H9 (cell line): Measurements from ENCODE around the gene C1orf105. TPM values are rescaled to one million over a fixed set of nuclear protein-coding genes. Genes with fewer than 3 reads are reported as not detected.

Source experiments
- DNase-seq: peaks from one replicate; pipeline ENCODE4 v3.0.0-alpha.2; 2017
- H2AFZ ChIP-seq: one replicate; pipeline ENCODE4 v1.6.1; 2013; ENCODE audit warnings: mild to moderate bottlenecking, low read length, control low read depth, moderate library complexity
- H2AK5ac ChIP-seq: 2 replicates; pipeline ENCODE4 v1.6.1; 2013; ENCODE audit warnings: low read length, control low read depth, mixed read lengths; ENCODE audit not compliant: insufficient read length
- H2BK120ac ChIP-seq: one replicate; pipeline ENCODE4 v1.6.1; 2013; ENCODE audit warnings: low read depth, mild to moderate bottlenecking, low read length, control low read depth, inconsistent platforms; ENCODE audit not compliant: poor library complexity, severe bottlenecking
- H2BK12ac ChIP-seq: 2 replicates; pipeline ENCODE4 v1.6.1; 2013; ENCODE audit warnings: low read length, control low read depth, mixed read lengths, low read depth; ENCODE audit not compliant: insufficient read length
- H2BK15ac ChIP-seq: 2 replicates; pipeline ENCODE4 v1.6.1; 2013; ENCODE audit warnings: low read depth, low read length, control low read depth
- H2BK20ac ChIP-seq: one replicate; pipeline ENCODE4 v1.6.1; 2013; ENCODE audit warnings: low read depth, mild to moderate bottlenecking, low read length, control low read depth, inconsistent platforms; ENCODE audit not compliant: poor library complexity, severe bottlenecking
- H2BK5ac ChIP-seq: 2 replicates; pipeline ENCODE4 v1.6.1; 2013; ENCODE audit warnings: low read length, control low read depth, mixed read lengths; ENCODE audit not compliant: insufficient read length
- H3K14ac ChIP-seq: 2 replicates; pipeline ENCODE4 v1.6.1; 2013; ENCODE audit warnings: low read length, control low read depth; ENCODE audit not compliant: insufficient read depth
- H3K18ac ChIP-seq: 2 replicates; pipeline ENCODE4 v1.6.1; 2013; ENCODE audit warnings: low read depth, mild to moderate bottlenecking, mixed read lengths, low read length, control low read depth; ENCODE audit not compliant: insufficient read length
- H3K23ac ChIP-seq: 2 replicates; pipeline ENCODE4 v1.6.1; 2013; ENCODE audit warnings: low read length, control low read depth, mixed read lengths, low read depth; ENCODE audit not compliant: insufficient read length
- H3K23me2 ChIP-seq: 2 replicates; pipeline ENCODE4 v1.6.1; 2013; ENCODE audit warnings: low read depth, mild to moderate bottlenecking, mixed read lengths, low read length, control low read depth; ENCODE audit not compliant: insufficient read length, poor library complexity, severe bottlenecking
- H3K27ac ChIP-seq: 2 replicates; pipeline ENCODE4 v1.5.1; 2013; ENCODE audit warnings: low read length, control low read depth, mixed read lengths, low read depth; ENCODE audit not compliant: insufficient read length
- H3K27me3 ChIP-seq: 2 replicates; pipeline ENCODE4 v1.6.1; 2013; ENCODE audit warnings: low read length, control low read depth, inconsistent platforms; ENCODE audit not compliant: insufficient read depth
- H3K4ac ChIP-seq: 2 replicates; pipeline ENCODE4 v1.6.1; 2013; ENCODE audit warnings: low read depth, mild to moderate bottlenecking, control low read depth, inconsistent platforms, low read length, moderate library complexity
- H3K4me1 ChIP-seq: 2 replicates; pipeline ENCODE4 v1.6.1; 2013; ENCODE audit warnings: low read length, control low read depth, inconsistent platforms; ENCODE audit not compliant: insufficient read depth
- H3K4me2 ChIP-seq: 2 replicates; pipeline ENCODE4 v1.6.1; 2013; ENCODE audit warnings: low read length, control low read depth, mixed read lengths; ENCODE audit not compliant: insufficient read length, insufficient read depth
- H3K56ac ChIP-seq: 2 replicates; pipeline ENCODE4 v1.6.1; 2013; ENCODE audit warnings: low read depth, mild to moderate bottlenecking, mixed read lengths, low read length, control low read depth; ENCODE audit not compliant: insufficient read length
- H3K79me1 ChIP-seq: 2 replicates; pipeline ENCODE4 v1.6.1; 2013; ENCODE audit warnings: low read depth, mild to moderate bottlenecking, moderate library complexity, low read length, control low read depth, inconsistent platforms; ENCODE audit not compliant: insufficient read depth, poor library complexity, severe bottlenecking
- H3K79me2 ChIP-seq: 2 replicates; pipeline ENCODE4 v1.6.1; 2013; ENCODE audit warnings: low read length, control low read depth, inconsistent platforms; ENCODE audit not compliant: insufficient read depth
- H3K9ac ChIP-seq: 2 replicates; pipeline ENCODE4 v1.6.1; 2013; ENCODE audit warnings: low read length, control low read depth, mixed read lengths; ENCODE audit not compliant: insufficient read length; ENCODE audit errors: extremely low read depth
- H3K9me3 ChIP-seq: one replicate; pipeline ENCODE4 v1.6.1; 2013; ENCODE audit warnings: low read depth, low read length, inconsistent platforms; ENCODE audit not compliant: control insufficient read depth
- H3T11ph ChIP-seq: one replicate; pipeline ENCODE4 v1.6.1; 2013; ENCODE audit warnings: mild to moderate bottlenecking, low read length, control low read depth, inconsistent platforms
- H4K20me1 ChIP-seq: one replicate; pipeline ENCODE4 v1.6.1; 2013; ENCODE audit not compliant: control insufficient read depth, insufficient read length, insufficient read depth
- H4K5ac ChIP-seq: 2 replicates; pipeline ENCODE4 v1.6.1; 2013; ENCODE audit warnings: low read depth, mild to moderate bottlenecking, mixed read lengths, low read length, control low read depth; ENCODE audit not compliant: insufficient read length
- H4K8ac ChIP-seq: replicated peaks from 2 replicates; pipeline ENCODE4 v1.6.1; 2013; ENCODE audit warnings: low read length, control low read depth, mixed read lengths, low read depth; ENCODE audit not compliant: insufficient read length
- H4K91ac ChIP-seq: 2 replicates; pipeline ENCODE4 v1.6.1; 2013; ENCODE audit warnings: low read depth, mild to moderate bottlenecking, moderate library complexity, mixed read lengths, low read length, control low read depth; ENCODE audit not compliant: insufficient read length
- H3K27ac Mint-ChIP-seq, 3 experiments: 2 replicates in 2 of 3; 3 replicates in 1 of 3; pipeline ENCODE4 v1.8.0; 2020 to 2021; ENCODE audit warnings: mixed read lengths in 3 of 3, mild to moderate bottlenecking in 1 of 3, moderate library complexity in 1 of 3
- H3K27me3 Mint-ChIP-seq: 2 replicates; pipeline ENCODE4 v1.8.0; 2021; ENCODE audit warnings: low read depth, mild to moderate bottlenecking, moderate library complexity, mixed read lengths
- H3K36me3 Mint-ChIP-seq, 3 experiments: 2 replicates in 2 of 3; 3 replicates in 1 of 3; pipeline ENCODE4 v1.8.0; 2020 to 2021; ENCODE audit warnings: low read depth in 3 of 3, mixed read lengths in 3 of 3; ENCODE audit not compliant: insufficient read depth in 1 of 3
- H3K4me1 Mint-ChIP-seq, 2 experiments: 2 replicates each; pipeline ENCODE4 v1.8.0; 2020; ENCODE audit warnings: mixed read lengths in 2 of 2
- H3K4me3 Mint-ChIP-seq, 2 experiments: 2 replicates in 1 of 2; 3 replicates in 1 of 2; pipeline ENCODE4 v1.8.0; 2020 to 2021; ENCODE audit warnings: mild to moderate bottlenecking in 2 of 2, mixed read lengths in 2 of 2, moderate library complexity in 1 of 2
- H3K9me3 Mint-ChIP-seq, 2 experiments: 2 replicates in 1 of 2; 3 replicates in 1 of 2; pipeline ENCODE4 v1.8.0; 2020; ENCODE audit warnings: mild to moderate bottlenecking in 2 of 2, mixed read lengths in 2 of 2, moderate library complexity in 1 of 2
- whole genome bisulfite sequencing: extraction: QIAGEN DNeasy Blood & Tissue Kit; methylation state at CpG from one replicate; pipeline ENCODE4 v1.1.7; 2013; ENCODE audit warnings: missing lambda C conversion rate, low lambda C conversion rate, mixed read lengths; ENCODE audit not compliant: insufficient read length; ENCODE audit errors: extremely low coverage; 5-methylcytosine and 5-hydroxymethylcytosine counted together
- total RNA-seq: library from RNA; stranded (reverse); gene quantifications from 2 replicates; pipeline ENCODE4 v1.2.1, GENCODE V29; 2021
- TF ChIP-seq, protein P1 (sequence below): fragments of 200-600 bp; sonication (generic); conservative IDR thresholded peaks from 3 replicates; pipeline ENCODE4 v1.8.0; 2021; ENCODE audit warnings: antibody characterized with exemption, mild to moderate bottlenecking

Gene C1orf105
- total RNA-seq, 1 experiment from 2014 or later = not detected

DNA sequence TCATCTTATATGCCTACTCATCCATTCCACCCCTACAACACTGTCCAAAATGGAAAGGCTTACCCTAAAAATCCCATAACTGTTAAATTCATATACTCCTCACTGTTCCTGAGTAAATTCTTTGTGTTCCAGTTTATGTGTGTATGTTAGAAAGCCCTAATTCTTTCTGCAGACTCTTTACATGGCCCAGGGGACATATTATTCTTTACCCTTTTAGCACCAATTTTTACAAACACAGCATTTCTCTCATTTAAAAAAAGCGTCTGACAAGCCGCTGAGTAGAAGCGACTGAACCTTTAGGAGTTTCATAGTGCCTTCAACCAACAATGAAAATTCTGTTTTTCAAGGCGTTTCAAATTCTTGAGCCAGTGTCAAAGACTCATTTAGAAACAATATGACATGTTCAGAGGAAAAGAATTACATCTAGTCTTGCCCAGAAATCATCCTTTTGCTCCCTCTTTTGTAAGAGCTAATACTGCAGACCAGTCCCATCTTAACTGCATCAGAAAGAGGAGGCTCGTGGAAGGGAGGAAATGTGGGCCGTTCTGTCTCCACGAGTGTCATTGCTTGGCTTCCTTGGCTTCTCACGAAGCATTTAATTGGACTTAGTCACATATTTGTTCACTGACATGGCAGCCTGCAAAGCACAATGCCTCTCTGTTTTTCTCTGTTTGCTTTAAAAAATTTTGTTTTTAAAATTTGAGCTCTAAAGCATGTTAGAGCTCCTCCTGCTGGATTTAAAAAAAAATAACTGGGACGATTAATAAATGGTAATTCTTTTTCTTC is 21.3 kb upstream of the C1orf105 start:
- no peaks in the 10 kb centered on the region for H3K36me3 Mint-ChIP-seq
- no peak overlapping the region for H2BK15ac ChIP-seq
- no peak overlapping the region for H4K8ac ChIP-seq
- no peak overlapping the region for H3K23ac ChIP-seq
- H3K18ac ChIP-seq = no peak overlapping the region
- DNase-seq = no peak
- H2BK20ac ChIP-seq = no peak overlapping the region
- no peak overlapping the region for H3K4ac ChIP-seq
- no peaks in the 10 kb centered on the region for H3K9me3 Mint-ChIP-seq
- H3K9me3 ChIP-seq = no peaks in the 10 kb centered on the region
- H2AK5ac ChIP-seq = no peak overlapping the region
- H3K56ac ChIP-seq = no peak overlapping the region
- no peak overlapping the region for H3K27ac ChIP-seq
- no CpG with 5 or more reads among the region's 9 CpGs for WGBS
- no peak overlapping the region for H3K4me2 ChIP-seq
- peaks cover 2% of the 10 kb centered on the region; the same call in 1 of the 2 replicates for H3K4me1 ChIP-seq
- no peaks in the 10 kb centered on the region for H3K27me3 ChIP-seq
- TF ChIP-seq, protein P1, sequence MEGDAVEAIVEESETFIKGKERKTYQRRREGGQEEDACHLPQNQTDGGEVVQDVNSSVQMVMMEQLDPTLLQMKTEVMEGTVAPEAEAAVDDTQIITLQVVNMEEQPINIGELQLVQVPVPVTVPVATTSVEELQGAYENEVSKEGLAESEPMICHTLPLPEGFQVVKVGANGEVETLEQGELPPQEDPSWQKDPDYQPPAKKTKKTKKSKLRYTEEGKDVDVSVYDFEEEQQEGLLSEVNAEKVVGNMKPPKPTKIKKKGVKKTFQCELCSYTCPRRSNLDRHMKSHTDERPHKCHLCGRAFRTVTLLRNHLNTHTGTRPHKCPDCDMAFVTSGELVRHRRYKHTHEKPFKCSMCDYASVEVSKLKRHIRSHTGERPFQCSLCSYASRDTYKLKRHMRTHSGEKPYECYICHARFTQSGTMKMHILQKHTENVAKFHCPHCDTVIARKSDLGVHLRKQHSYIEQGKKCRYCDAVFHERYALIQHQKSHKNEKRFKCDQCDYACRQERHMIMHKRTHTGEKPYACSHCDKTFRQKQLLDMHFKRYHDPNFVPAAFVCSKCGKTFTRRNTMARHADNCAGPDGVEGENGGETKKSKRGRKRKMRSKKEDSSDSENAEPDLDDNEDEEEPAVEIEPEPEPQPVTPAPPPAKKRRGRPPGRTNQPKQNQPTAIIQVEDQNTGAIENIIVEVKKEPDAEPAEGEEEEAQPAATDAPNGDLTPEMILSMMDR = peak; percentile 73
- no peak overlapping the region for H2BK12ac ChIP-seq
- no peak overlapping the region for H3K14ac ChIP-seq
- no peak overlapping the region for H4K91ac ChIP-seq
- no peak overlapping the region for H3K4me3 Mint-ChIP-seq
- H4K5ac ChIP-seq = no peak overlapping the region
- H2AFZ ChIP-seq = no peak overlapping the region
- no peaks in the 10 kb centered on the region for H3K23me2 ChIP-seq
- no peaks in the 10 kb centered on the region for H4K20me1 ChIP-seq
- peak overlapping the region in 2 of 3 experiments; percentile 69 to 76; a peak in 3 of 7 replicates for H3K27ac Mint-ChIP-seq
- H3K9ac ChIP-seq = no peak overlapping the region
- no peak overlapping the region for H2BK5ac ChIP-seq
- H3K79me1 ChIP-seq = no peaks in the 10 kb centered on the region
- H3K4me1 Mint-ChIP-seq = peaks cover 28 to 32% of the 10 kb centered on the region in 2 experiments
- no peaks in the 10 kb centered on the region for H3K27me3 Mint-ChIP-seq
- H2BK120ac ChIP-seq = no peak overlapping the region
- no peak overlapping the region for H3T11ph ChIP-seq
- no peaks in the 10 kb centered on the region for H3K79me2 ChIP-seq
